Liver (tissue), 9 donors: ENCODE results near the gene UBE2N. TPM values are rescaled to one million over a fixed set of nuclear protein-coding genes. Genes with fewer than 3 reads are reported as not detected.

Experiments used
- DNase-seq: peaks from one replicate; pipeline ENCODE4 v3.0.0-alpha.2; 2017; ENCODE audit warnings: low spot score
- H3K27ac ChIP-seq, 2 donors: one replicate each; pipeline ENCODE4 v1.7.0; 2013; ENCODE audit warnings: inconsistent platforms in 2 of 2, low read length in 2 of 2, control low read depth in 1 of 2, low read depth in 1 of 2, mild to moderate bottlenecking in 1 of 2
- H3K27me3 ChIP-seq, 4 donors: one replicate each; pipeline versions ENCODE4 v1.6.1 to v1.7.0; 2013; ENCODE audit warnings: low read length in 3 of 4, inconsistent platforms in 1 of 4, mild to moderate bottlenecking in 1 of 4, moderate library complexity in 1 of 4; ENCODE audit not compliant: control insufficient read depth in 4 of 4, insufficient read depth in 4 of 4
- H3K36me3 ChIP-seq, 4 donors: one replicate each; pipeline versions ENCODE4 v1.6.1 to v1.7.0; 2013; ENCODE audit warnings: low read length in 3 of 4, mild to moderate bottlenecking in 3 of 4, low read depth in 1 of 4, moderate library complexity in 1 of 4; ENCODE audit not compliant: control insufficient read depth in 4 of 4, insufficient read depth in 3 of 4
- H3K4me1 ChIP-seq, 4 donors: one replicate each; pipeline versions ENCODE4 v1.6.1 to v1.7.0; 2013; ENCODE audit warnings: low read length in 3 of 4, mild to moderate bottlenecking in 3 of 4, moderate library complexity in 1 of 4; ENCODE audit not compliant: control insufficient read depth in 4 of 4, insufficient read depth in 4 of 4
- H3K4me3 ChIP-seq, 3 donors: one replicate each; pipeline versions ENCODE4 v1.6.1 to v1.7.0; 2013; ENCODE audit warnings: low read length in 3 of 3, control low read depth in 1 of 3, low read depth in 1 of 3, mild to moderate bottlenecking in 1 of 3
- H3K9ac ChIP-seq, 2 donors: one replicate each; pipeline ENCODE4 v1.7.0; 2013; ENCODE audit warnings: low read length in 2 of 2, mild to moderate bottlenecking in 2 of 2, moderate library complexity in 2 of 2, control low read depth in 1 of 2, low read depth in 1 of 2
- H3K9me3 ChIP-seq, 4 donors: one replicate each; pipeline versions ENCODE4 v1.6.1 to v1.7.0; 2013; ENCODE audit warnings: low read length in 3 of 4; ENCODE audit not compliant: control insufficient read depth in 4 of 4
- ATF3 ChIP-seq: IDR thresholded peaks from 2 replicates; pipeline ENCODE4 v1.6.1; 2016; ENCODE audit warnings: antibody characterized with exemption
- CTCF ChIP-seq: fragments of 150-350 bp; IDR thresholded peaks from 2 replicates; pipeline ENCODE4 v1.5.1; 2017; ENCODE audit warnings: improper control_type of control experiment, low read depth, low read length; ENCODE audit not compliant: missing input control
- FOXA1 ChIP-seq: IDR thresholded peaks from 2 replicates; pipeline ENCODE4 v1.6.1; 2016; ENCODE audit warnings: antibody characterized with exemption
- FOXA2 ChIP-seq: IDR thresholded peaks from 2 replicates; pipeline ENCODE4 v1.6.1; 2016; ENCODE audit warnings: antibody characterized with exemption
- GABPA ChIP-seq, 2 donors: IDR thresholded peaks in 1 of 2; conservative IDR thresholded peaks in 1 of 2; 2 replicates each; pipeline ENCODE4 v1.6.1; 2016; ENCODE audit warnings: antibody characterized with exemption in 2 of 2, mild to moderate bottlenecking in 1 of 2, moderate library complexity in 1 of 2
- HNF4A ChIP-seq, 2 donors: conservative IDR thresholded peaks; 2 replicates each; pipeline ENCODE4 v1.6.1; 2016; ENCODE audit warnings: antibody characterized with exemption in 2 of 2, mild to moderate bottlenecking in 2 of 2
- JUND ChIP-seq, 2 donors: IDR thresholded peaks; 2 replicates each; pipeline ENCODE4 v1.6.1; 2016; ENCODE audit warnings: antibody characterized with exemption in 2 of 2
- MAX ChIP-seq: IDR thresholded peaks from 2 replicates; pipeline ENCODE4 v1.6.1; 2016; ENCODE audit warnings: antibody characterized with exemption
- NR2F2 ChIP-seq: IDR thresholded peaks from 2 replicates; pipeline ENCODE4 v1.6.1; 2016; ENCODE audit warnings: antibody characterized with exemption
- RAD21 ChIP-seq, 2 donors: IDR thresholded peaks; 2 replicates each; pipeline ENCODE4 v1.6.1; 2016; ENCODE audit warnings: antibody characterized with exemption in 2 of 2, mild to moderate bottlenecking in 2 of 2
- REST ChIP-seq: IDR thresholded peaks from 2 replicates; pipeline ENCODE4 v1.6.1; 2016; ENCODE audit warnings: antibody characterized with exemption, mild to moderate bottlenecking
- SP1 ChIP-seq: IDR thresholded peaks from 2 replicates; pipeline ENCODE4 v1.6.1; 2018; ENCODE audit warnings: antibody characterized with exemption, mild to moderate bottlenecking
- YY1 ChIP-seq: IDR thresholded peaks from 2 replicates; pipeline ENCODE4 v1.6.1; 2016; ENCODE audit warnings: antibody characterized with exemption, mild to moderate bottlenecking
- WGBS: extraction: QIAGEN DNeasy Blood & Tissue Kit; methylation state at CpG from one replicate; pipeline ENCODE4 v1.1.7; 2013; 5-methylcytosine and 5-hydroxymethylcytosine counted together
- polyA plus RNA-seq, 2 donors: library from polyadenylated mRNA; stranded (reverse) in 1 of 2; unstranded in 1 of 2; fragments of 200-250 nt in 1 of 2; fragments of >200 nt in 1 of 2; fragmentation: Nextera tagmentation in 1 of 2; extraction: Ambion mirVana in 1 of 2; gene quantifications; one replicate each; pipeline versions ENCODE4 v1.2.1 to v1.2.3, GENCODE V29; 2013 to 2015
- total RNA-seq, 2 donors: library from RNA; depleted of rRNA; stranded (reverse); fragments of >200 nt; gene quantifications; one replicate each; pipeline ENCODE4 v1.2.3, GENCODE V29; 2014
- donor health status: healthy.
- donor health status: healthy.
- donor health status: healthy.
- donor health status: healthy.
- donor health status: healthy.

UBE2N gene
- total and polyA plus RNA-seq, 4 donors: 13.9 to 63.7 (median 32.6) TPM

- no peaks in the 10 kb centered on the region for H3K4me1 ChIP-seq
- no peak overlapping the region for H3K4me3 ChIP-seq
- no peak for TF ChIP-seq RAD21 (IDR thresholded peaks at IDR 0.05)
- TF ChIP-seq HNF4A (conservative IDR thresholded peaks at IDR 0.05): no peak
- TF ChIP-seq FOXA1: no peak
- no peak for TF ChIP-seq JUND (IDR thresholded peaks at IDR 0.05)
- TF ChIP-seq GABPA (IDR thresholded peaks at IDR 0.05 in 1 of 2, conservative IDR thresholded peaks at IDR 0.05 in 1 of 2): no peak
- no peak for TF ChIP-seq CTCF
- H3K9ac ChIP-seq: no peak overlapping the region
- 80% methylated on average over 7 of the region's 7 CpGs for WGBS
- no peak for DNase-seq
- no peaks in the 10 kb centered on the region for H3K36me3 ChIP-seq
- no peak overlapping the region for H3K27ac ChIP-seq
- H3K27me3 ChIP-seq: no peaks in the 10 kb centered on the region
- no peaks in the 10 kb centered on the region for H3K9me3 ChIP-seq
These were observed 19.2 kb upstream of the UBE2N start for GRCh38 chr12:93460902-93461301.

GRCh38 chr12:93460003-93460402 is 18.3 kb upstream of the UBE2N start:
- no peak for DNase-seq
- Histone ChIP-seq H3K9me3 (no peaks in the 10 kb centered on the region), H3K36me3 (no peaks in the 10 kb centered on the region), H3K27me3 (no peaks in the 10 kb centered on the region), H3K4me3 (no peak overlapping the region), H3K27ac (no peak overlapping the region), H3K9ac (no peak overlapping the region), H3K4me1 (no peaks in the 10 kb centered on the region)
- 81% methylated on average over 6 of the region's 6 CpGs for WGBS
- TF ChIP-seq JUND (IDR thresholded peaks at IDR 0.05): no peak
- TF ChIP-seq REST: no peak
- TF ChIP-seq CTCF: no peak
- TF ChIP-seq NR2F2: no peak
- TF ChIP-seq YY1: no peak

GRCh38 chr12:93459097-93459496 is 17.4 kb upstream of the UBE2N start:
- DNase-seq: no peak
- Histone ChIP-seq H3K36me3 (no peaks in the 10 kb centered on the region), H3K27ac (no peak overlapping the region), H3K9ac (no peak overlapping the region), H3K27me3 (no peaks in the 10 kb centered on the region), H3K9me3 (no peaks in the 10 kb centered on the region), H3K4me1 (no peaks in the 10 kb centered on the region), H3K4me3 (no peak overlapping the region)
- WGBS: 96% methylated on average over 5 of the region's 5 CpGs
- TF ChIP-seq GABPA (IDR thresholded peaks at IDR 0.05 in 1 of 2, conservative IDR thresholded peaks at IDR 0.05 in 1 of 2): no peak
- no peak for TF ChIP-seq FOXA1
- TF ChIP-seq MAX: no peak
- TF ChIP-seq RAD21 (IDR thresholded peaks at IDR 0.05): no peak
- no peak for TF ChIP-seq CTCF
- TF ChIP-seq ATF3: no peak
- no peak for TF ChIP-seq HNF4A (conservative IDR thresholded peaks at IDR 0.05)
- TF ChIP-seq SP1: no peak
- no peak for TF ChIP-seq FOXA2
